ENCODE results near the gene TRAK1.
"Not testable (repeated sequence)": the region's sequence is repeated elsewhere in the genome, so short reads cannot be mapped to it uniquely, and the experiment has no call there.

Gene TRAK1

GRCh38 chr3:42096796-42097565 is 5.8 kb downstream of the TRAK1 start:
- intact Hi-C loops (cut with DNase I): loop anchor here (5.0 kb wide), 1 partner anchor 75 kb away; no protein-coding TSS in a partner anchor
- DNase-seq: no peak

- DNase-seq: peak in 1 of 10 donors; percentile 52
- intact Hi-C loops (cut with DNase I): loop anchor here (5.0 kb wide), 1 partner anchor 75 kb away; no protein-coding TSS in a partner anchor
Measured at GRCh38 chr3:42097566-42097946, 6.4 kb downstream of the TRAK1 start.

- no peak for DNase-seq
- intact Hi-C loops (cut with DNase I): loop anchor here (5.0 kb wide), 1 partner anchor 76 kb away; no protein-coding TSS in a partner anchor
Measured at GRCh38 chr3:42098171-42098570, 7.0 kb downstream of the TRAK1 start.

- DNase-seq: no peak
- intact Hi-C loops (cut with DNase I): loop anchor here (1.0 to 5.0 kb wide), 2 partner anchors 77 to 205 kb away; no protein-coding TSS in a partner anchor
Measured at GRCh38 chr3:42099020-42099765, 8.0 kb downstream of the TRAK1 start.

- intact Hi-C loops (cut with DNase I): no loop called here
Measured at GRCh38 chr3:42101048-42101447, 9.9 kb downstream of the TRAK1 start.

GRCh38 chr3:42101481-42101880 is 10.3 kb downstream of the TRAK1 start:
- intact Hi-C loops (cut with DNase I): no loop called here
- no peak for DNase-seq

More at GRCh38 chr3:42101048-42101447, 9.9 kb downstream of the TRAK1 start:
- no peak for DNase-seq

- intact Hi-C loops (cut with DNase I): no loop called here
Measured at GRCh38 chr3:42102571-42102970, 11.4 kb downstream of the TRAK1 start.

GRCh38 chr3:42103921-42104665 is 12.9 kb downstream of the TRAK1 start:
- intact Hi-C loops (cut with DNase I); DNase-seq: not testable (repeated sequence)

More at GRCh38 chr3:42102571-42102970, 11.4 kb downstream of the TRAK1 start:
- DNase-seq: no peak

GRCh38 chr3:42105994-42106393 is 14.8 kb downstream of the TRAK1 start:
- DNase-seq; intact Hi-C loops (cut with DNase I): not testable (repeated sequence)

- no peak for DNase-seq
- intact Hi-C loops (cut with DNase I): no loop called here
Measured at GRCh38 chr3:42106646-42107045, 15.5 kb downstream of the TRAK1 start.

- intact Hi-C loops (cut with DNase I): no loop called here
Measured at GRCh38 chr3:42110631-42111030, 19.5 kb downstream of the TRAK1 start.

GRCh38 chr3:42114130-42114725 is 23.1 kb downstream of the TRAK1 start:
- intact Hi-C loops (cut with DNase I): no loop called here
- no peak for DNase-seq

More at GRCh38 chr3:42110631-42111030, 19.5 kb downstream of the TRAK1 start:
- DNase-seq: no peak

- intact Hi-C loops (cut with DNase I): loop anchor here (5.0 kb wide), 1 partner anchor 327 kb away; no protein-coding TSS in a partner anchor
- no peak for DNase-seq
Measured at GRCh38 chr3:42115215-42115614, 24.1 kb downstream of the TRAK1 start.

GRCh38 chr3:42115946-42116345 is 24.8 kb downstream of the TRAK1 start:
- intact Hi-C loops (cut with DNase I): loop anchor here (5.0 kb wide), 1 partner anchor 326 kb away; no protein-coding TSS in a partner anchor
- no peak for DNase-seq

- intact Hi-C loops (cut with DNase I): loop anchor here (5.0 kb wide), 1 partner anchor 326 kb away; no protein-coding TSS in a partner anchor
- no peak for DNase-seq
Measured at GRCh38 chr3:42116466-42116865, 25.3 kb downstream of the TRAK1 start.

- DNase-seq: peak; percentile 33 to 92 (median 63)
- intact Hi-C loops (cut with DNase I): loop anchor here (1.0 to 5.0 kb wide), 3 partner anchors 74 to 325 kb away; no protein-coding TSS in a partner anchor
Measured at GRCh38 chr3:42117175-42118008, 26.2 kb downstream of the TRAK1 start.

- DNase-seq: peak in 4 of 10 donors; percentile 40 to 88 (median 55)
- intact Hi-C loops (cut with DNase I): loop anchor here (1.0 to 5.0 kb wide), 3 partner anchors 72 to 323 kb away; no protein-coding TSS in a partner anchor
Measured at GRCh38 chr3:42118762-42119361, 27.7 kb downstream of the TRAK1 start.

Measured in posterior cingulate gyrus (tissue), 11 donors.